ENCODE results near the gene LINGO4. TPM values are rescaled to one million over a fixed set of nuclear protein-coding genes. Genes with fewer than 3 reads are reported as not detected.

Gene LINGO4
- total RNA-seq, 1 experiment from 2014 or later: not detected

DNA sequence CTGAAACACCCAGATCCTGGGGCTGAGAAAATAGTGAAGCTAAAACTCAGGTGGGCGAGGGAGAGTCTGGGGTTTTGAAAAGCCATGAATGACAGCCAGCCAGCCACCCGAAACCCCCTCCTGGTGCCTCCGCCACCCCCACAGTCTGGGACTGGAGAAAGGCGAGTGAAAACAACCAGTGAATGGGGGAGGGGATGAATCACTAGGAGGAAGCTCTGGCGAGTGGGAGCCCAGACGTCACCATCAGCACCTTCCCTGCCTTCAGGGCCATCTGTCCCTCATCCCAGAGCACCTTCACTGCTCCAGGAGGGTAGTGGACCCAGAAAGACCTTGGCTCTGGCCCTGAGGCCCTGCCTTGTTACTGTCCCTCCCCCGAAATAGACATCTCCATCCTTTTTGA, 17.2 kb upstream of the LINGO4 start (continued):
- TF ChIP-seq, protein P1, sequence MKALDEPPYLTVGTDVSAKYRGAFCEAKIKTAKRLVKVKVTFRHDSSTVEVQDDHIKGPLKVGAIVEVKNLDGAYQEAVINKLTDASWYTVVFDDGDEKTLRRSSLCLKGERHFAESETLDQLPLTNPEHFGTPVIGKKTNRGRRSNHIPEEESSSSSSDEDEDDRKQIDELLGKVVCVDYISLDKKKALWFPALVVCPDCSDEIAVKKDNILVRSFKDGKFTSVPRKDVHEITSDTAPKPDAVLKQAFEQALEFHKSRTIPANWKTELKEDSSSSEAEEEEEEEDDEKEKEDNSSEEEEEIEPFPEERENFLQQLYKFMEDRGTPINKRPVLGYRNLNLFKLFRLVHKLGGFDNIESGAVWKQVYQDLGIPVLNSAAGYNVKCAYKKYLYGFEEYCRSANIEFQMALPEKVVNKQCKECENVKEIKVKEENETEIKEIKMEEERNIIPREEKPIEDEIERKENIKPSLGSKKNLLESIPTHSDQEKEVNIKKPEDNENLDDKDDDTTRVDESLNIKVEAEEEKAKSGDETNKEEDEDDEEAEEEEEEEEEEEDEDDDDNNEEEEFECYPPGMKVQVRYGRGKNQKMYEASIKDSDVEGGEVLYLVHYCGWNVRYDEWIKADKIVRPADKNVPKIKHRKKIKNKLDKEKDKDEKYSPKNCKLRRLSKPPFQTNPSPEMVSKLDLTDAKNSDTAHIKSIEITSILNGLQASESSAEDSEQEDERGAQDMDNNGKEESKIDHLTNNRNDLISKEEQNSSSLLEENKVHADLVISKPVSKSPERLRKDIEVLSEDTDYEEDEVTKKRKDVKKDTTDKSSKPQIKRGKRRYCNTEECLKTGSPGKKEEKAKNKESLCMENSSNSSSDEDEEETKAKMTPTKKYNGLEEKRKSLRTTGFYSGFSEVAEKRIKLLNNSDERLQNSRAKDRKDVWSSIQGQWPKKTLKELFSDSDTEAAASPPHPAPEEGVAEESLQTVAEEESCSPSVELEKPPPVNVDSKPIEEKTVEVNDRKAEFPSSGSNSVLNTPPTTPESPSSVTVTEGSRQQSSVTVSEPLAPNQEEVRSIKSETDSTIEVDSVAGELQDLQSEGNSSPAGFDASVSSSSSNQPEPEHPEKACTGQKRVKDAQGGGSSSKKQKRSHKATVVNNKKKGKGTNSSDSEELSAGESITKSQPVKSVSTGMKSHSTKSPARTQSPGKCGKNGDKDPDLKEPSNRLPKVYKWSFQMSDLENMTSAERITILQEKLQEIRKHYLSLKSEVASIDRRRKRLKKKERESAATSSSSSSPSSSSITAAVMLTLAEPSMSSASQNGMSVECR (CRISPR knock-in tag; IDR thresholded peaks at IDR 0.05; ENCODE audit: borderline replicate concordance): no peak
- no peak for TF ChIP-seq NR3C1 (CRISPR knock-in tag; conservative IDR thresholded peaks at IDR 0.05; ENCODE audit: low read depth)
- TF ChIP-seq, protein P2, sequence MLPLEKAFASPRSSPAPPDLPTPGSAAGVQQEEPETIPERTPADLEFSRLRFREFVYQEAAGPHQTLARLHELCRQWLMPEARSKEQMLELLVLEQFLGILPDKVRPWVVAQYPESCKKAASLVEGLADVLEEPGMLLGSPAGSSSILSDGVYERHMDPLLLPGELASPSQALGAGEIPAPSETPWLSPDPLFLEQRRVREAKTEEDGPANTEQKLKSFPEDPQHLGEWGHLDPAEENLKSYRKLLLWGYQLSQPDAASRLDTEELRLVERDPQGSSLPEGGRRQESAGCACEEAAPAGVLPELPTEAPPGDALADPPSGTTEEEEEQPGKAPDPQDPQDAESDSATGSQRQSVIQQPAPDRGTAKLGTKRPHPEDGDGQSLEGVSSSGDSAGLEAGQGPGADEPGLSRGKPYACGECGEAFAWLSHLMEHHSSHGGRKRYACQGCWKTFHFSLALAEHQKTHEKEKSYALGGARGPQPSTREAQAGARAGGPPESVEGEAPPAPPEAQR (CRISPR knock-in tag; IDR thresholded peaks at IDR 0.05): no peak
- TF ChIP-seq, protein P3, sequence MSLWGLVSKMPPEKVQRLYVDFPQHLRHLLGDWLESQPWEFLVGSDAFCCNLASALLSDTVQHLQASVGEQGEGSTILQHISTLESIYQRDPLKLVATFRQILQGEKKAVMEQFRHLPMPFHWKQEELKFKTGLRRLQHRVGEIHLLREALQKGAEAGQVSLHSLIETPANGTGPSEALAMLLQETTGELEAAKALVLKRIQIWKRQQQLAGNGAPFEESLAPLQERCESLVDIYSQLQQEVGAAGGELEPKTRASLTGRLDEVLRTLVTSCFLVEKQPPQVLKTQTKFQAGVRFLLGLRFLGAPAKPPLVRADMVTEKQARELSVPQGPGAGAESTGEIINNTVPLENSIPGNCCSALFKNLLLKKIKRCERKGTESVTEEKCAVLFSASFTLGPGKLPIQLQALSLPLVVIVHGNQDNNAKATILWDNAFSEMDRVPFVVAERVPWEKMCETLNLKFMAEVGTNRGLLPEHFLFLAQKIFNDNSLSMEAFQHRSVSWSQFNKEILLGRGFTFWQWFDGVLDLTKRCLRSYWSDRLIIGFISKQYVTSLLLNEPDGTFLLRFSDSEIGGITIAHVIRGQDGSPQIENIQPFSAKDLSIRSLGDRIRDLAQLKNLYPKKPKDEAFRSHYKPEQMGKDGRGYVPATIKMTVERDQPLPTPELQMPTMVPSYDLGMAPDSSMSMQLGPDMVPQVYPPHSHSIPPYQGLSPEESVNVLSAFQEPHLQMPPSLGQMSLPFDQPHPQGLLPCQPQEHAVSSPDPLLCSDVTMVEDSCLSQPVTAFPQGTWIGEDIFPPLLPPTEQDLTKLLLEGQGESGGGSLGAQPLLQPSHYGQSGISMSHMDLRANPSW (CRISPR knock-in tag; conservative IDR thresholded peaks at IDR 0.05; ENCODE audit: low read depth): no peak
- TF ChIP-seq, protein P4, sequence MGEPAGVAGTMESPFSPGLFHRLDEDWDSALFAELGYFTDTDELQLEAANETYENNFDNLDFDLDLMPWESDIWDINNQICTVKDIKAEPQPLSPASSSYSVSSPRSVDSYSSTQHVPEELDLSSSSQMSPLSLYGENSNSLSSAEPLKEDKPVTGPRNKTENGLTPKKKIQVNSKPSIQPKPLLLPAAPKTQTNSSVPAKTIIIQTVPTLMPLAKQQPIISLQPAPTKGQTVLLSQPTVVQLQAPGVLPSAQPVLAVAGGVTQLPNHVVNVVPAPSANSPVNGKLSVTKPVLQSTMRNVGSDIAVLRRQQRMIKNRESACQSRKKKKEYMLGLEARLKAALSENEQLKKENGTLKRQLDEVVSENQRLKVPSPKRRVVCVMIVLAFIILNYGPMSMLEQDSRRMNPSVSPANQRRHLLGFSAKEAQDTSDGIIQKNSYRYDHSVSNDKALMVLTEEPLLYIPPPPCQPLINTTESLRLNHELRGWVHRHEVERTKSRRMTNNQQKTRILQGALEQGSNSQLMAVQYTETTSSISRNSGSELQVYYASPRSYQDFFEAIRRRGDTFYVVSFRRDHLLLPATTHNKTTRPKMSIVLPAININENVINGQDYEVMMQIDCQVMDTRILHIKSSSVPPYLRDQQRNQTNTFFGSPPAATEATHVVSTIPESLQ (CRISPR knock-in tag; IDR thresholded peaks at IDR 0.05): no peak
- TF ChIP-seq GRHL2 (CRISPR knock-in tag; IDR thresholded peaks at IDR 0.05; ENCODE audit: insufficient replicate concordance, severe bottlenecking): no peak
- TF ChIP-seq, protein P5, sequence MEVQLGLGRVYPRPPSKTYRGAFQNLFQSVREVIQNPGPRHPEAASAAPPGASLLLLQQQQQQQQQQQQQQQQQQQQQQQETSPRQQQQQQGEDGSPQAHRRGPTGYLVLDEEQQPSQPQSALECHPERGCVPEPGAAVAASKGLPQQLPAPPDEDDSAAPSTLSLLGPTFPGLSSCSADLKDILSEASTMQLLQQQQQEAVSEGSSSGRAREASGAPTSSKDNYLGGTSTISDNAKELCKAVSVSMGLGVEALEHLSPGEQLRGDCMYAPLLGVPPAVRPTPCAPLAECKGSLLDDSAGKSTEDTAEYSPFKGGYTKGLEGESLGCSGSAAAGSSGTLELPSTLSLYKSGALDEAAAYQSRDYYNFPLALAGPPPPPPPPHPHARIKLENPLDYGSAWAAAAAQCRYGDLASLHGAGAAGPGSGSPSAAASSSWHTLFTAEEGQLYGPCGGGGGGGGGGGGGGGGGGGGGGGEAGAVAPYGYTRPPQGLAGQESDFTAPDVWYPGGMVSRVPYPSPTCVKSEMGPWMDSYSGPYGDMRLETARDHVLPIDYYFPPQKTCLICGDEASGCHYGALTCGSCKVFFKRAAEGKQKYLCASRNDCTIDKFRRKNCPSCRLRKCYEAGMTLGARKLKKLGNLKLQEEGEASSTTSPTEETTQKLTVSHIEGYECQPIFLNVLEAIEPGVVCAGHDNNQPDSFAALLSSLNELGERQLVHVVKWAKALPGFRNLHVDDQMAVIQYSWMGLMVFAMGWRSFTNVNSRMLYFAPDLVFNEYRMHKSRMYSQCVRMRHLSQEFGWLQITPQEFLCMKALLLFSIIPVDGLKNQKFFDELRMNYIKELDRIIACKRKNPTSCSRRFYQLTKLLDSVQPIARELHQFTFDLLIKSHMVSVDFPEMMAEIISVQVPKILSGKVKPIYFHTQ (CRISPR knock-in tag; IDR thresholded peaks at IDR 0.05): no peak
- TF ChIP-seq, protein P6, sequence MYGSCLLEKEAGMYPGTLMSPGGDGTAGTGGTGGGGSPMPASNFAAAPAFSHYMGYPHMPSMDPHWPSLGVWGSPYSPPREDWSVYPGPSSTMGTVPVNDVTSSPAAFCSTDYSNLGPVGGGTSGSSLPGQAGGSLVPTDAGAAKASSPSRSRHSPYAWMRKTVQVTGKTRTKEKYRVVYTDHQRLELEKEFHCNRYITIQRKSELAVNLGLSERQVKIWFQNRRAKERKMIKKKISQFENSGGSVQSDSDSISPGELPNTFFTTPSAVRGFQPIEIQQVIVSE (CRISPR knock-in tag; IDR thresholded peaks at IDR 0.05; ENCODE audit: borderline replicate concordance): no peak
- TF ChIP-seq, protein P7, sequence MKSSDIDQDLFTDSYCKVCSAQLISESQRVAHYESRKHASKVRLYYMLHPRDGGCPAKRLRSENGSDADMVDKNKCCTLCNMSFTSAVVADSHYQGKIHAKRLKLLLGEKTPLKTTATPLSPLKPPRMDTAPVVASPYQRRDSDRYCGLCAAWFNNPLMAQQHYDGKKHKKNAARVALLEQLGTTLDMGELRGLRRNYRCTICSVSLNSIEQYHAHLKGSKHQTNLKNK (CRISPR knock-in tag; IDR thresholded peaks at IDR 0.05): no peak
- TF ChIP-seq, protein P8, sequence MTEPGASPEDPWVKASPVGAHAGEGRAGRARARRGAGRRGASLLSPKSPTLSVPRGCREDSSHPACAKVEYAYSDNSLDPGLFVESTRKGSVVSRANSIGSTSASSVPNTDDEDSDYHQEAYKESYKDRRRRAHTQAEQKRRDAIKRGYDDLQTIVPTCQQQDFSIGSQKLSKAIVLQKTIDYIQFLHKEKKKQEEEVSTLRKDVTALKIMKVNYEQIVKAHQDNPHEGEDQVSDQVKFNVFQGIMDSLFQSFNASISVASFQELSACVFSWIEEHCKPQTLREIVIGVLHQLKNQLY (CRISPR knock-in tag; IDR thresholded peaks at IDR 0.05): no peak
- TF ChIP-seq, protein P9, sequence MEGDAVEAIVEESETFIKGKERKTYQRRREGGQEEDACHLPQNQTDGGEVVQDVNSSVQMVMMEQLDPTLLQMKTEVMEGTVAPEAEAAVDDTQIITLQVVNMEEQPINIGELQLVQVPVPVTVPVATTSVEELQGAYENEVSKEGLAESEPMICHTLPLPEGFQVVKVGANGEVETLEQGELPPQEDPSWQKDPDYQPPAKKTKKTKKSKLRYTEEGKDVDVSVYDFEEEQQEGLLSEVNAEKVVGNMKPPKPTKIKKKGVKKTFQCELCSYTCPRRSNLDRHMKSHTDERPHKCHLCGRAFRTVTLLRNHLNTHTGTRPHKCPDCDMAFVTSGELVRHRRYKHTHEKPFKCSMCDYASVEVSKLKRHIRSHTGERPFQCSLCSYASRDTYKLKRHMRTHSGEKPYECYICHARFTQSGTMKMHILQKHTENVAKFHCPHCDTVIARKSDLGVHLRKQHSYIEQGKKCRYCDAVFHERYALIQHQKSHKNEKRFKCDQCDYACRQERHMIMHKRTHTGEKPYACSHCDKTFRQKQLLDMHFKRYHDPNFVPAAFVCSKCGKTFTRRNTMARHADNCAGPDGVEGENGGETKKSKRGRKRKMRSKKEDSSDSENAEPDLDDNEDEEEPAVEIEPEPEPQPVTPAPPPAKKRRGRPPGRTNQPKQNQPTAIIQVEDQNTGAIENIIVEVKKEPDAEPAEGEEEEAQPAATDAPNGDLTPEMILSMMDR (IDR thresholded peaks at IDR 0.05): no peak
- TF ChIP-seq SMAD3 (CRISPR knock-in tag; IDR thresholded peaks at IDR 0.05; ENCODE audit: borderline replicate concordance): no peak
- no peak for TF ChIP-seq SMAD4 (CRISPR knock-in tag; IDR thresholded peaks at IDR 0.05)
